ENCODE results near the gene WDR20.
"Not testable (repeated sequence)": the region's sequence is repeated elsewhere in the genome, so short reads cannot be mapped to it uniquely, and the experiment has no call there.

Gene WDR20

DNA sequence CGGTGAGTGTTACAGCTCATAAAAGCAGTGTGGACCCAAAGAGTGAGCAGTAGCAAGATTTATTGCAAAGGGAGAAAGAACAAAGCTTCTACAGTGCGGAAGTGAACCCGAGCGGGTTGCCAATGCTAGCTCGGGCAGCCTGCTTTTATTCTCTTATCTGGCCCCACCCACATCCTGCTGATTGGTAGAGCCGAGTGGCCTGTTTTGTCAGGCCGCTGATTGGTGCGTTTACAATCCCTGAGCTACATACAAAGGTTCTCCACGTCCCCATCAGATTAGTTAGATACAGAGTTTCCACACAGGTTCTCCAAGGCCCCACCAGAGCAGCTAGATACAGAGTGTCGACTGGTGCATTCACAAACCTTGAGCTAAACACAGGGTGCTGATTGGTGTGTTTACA lies 5.0 kb upstream of the WDR20 start:
- DNase-seq = not testable (repeated sequence)

DNA sequence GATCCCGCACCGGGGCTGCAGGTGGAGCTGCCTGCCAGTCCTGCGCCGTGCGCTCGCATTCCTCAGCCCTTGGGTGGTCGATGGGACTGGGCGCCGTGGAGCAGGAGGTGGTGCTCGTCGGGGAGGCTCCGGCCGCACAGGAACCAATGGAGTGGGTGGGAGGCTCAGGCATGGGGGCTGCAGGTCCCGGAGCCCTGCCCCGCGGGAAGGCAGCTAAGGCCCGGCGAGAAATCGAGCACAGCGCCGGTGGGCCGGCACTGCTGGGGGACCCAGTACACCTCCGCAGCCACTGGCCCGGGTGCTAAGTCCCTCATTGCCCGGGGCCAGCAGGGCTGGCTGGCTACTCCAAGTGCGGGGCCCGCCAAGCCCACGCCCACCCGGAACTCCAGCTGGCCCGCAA lies 4.2 kb upstream of the WDR20 start:
- not testable (repeated sequence) for DNase-seq

DNA sequence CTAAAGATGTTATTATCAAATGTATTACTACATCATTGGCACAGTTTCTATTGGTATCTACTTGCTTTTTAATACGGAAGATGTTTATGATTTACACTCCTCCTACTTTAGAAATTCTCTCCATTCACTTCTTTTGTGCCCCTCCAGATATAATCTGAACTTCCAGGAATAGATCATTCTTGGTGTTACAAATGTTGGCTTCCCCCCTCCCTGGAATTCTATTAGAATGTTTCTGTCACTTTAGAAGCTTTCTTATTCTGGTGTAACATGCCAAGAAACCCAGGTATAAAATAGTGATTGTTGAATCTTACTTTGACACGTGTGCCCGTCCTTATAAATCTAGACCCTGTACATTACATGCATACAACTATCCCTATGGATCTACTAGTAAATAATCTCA lies 1.2 kb upstream of the WDR20 start:
- no peak for DNase-seq

DNA sequence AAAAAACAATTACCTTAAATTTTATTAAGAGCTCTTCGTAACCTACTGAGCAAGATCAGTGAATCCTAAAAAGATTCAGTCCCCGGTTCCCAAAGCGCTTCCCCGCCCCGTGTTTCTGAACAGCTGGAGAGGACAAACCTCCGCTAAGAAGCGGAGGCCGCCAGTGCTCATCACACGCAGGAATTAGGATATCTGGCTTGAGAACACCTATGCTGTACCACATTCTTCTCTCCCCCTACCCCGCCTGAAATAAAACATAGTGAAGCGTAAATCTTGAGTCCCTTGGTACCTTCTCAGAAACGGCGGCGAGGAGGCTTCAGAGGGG lies 774 bp upstream of the WDR20 start:
- DNase-seq = no peak

DNA sequence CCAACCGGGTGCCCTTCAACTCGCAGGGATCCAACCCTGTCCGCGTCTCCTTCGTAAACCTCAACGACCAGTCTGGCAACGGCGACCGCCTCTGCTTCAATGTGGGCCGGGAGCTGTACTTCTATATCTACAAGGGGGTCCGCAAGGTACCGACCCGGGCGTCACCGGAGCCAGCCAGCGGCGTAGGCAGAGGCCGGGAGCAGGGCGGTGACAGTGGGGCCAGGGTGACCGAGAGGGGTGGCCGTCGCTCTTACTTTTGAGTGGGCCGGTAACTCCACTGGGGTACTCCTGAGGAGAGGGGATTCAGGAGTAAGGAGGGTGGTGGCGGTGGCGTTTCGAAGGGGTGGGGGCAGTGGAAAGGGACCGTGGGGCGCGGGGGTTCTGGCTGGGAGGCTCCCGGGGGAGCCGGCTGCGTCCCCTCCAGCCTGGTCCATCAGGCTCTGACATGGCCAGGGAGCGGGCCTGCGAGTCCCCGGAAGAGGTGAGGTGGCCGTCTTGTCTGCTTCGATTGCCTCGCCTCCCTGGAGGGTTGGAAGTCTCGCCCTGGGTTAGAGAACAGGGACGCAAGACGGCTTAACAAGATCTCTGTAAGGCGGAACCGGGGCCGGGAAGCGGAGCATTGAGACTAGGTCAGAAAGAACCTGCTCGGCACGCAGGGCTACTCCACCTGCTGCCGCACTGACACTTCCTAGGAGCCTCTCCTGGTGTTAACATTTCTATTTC lies 491 bp downstream of the WDR20 start:
- DNase-seq = peak; percentile 3

DNA sequence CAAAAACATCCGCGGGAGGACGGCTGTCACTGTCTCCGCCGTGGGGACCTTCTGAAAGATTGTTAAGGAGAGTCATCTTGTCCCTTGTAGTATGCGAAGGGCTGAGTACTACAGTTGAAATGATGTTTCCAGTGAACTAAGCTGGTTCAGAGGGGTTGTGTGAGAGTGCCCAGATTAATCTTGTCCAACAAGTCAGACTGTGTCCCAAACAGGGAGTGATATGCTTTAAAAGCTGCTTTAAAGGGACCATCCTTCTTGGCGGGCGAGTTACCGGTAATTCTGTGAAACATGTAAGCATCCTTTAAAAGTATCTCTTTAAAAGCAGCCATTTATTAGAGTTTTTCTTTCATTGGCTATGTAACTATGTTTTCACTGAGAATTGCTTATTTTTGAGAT lies 1.1 kb downstream of the WDR20 start:
- DNase-seq = no peak

DNA sequence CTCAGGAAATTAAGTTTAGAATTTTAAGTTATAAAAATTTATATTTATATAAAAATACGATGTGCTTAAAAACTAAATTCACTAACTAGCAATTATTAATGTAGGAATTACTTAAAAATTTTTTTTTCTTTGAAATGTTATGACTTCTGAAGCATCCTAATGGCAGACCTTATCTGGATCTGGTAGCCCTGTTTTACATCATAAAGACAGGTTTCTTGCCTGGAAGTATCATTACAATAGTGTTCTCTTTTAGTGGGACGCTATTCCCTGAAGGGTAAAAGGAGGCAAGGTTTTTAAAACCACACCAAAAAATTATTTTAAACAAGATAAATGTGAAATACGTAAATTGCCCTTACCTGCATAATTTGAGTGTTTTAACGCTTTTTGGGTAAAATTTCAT lies 2.1 kb downstream of the WDR20 start:
- no peak for DNase-seq

DNA sequence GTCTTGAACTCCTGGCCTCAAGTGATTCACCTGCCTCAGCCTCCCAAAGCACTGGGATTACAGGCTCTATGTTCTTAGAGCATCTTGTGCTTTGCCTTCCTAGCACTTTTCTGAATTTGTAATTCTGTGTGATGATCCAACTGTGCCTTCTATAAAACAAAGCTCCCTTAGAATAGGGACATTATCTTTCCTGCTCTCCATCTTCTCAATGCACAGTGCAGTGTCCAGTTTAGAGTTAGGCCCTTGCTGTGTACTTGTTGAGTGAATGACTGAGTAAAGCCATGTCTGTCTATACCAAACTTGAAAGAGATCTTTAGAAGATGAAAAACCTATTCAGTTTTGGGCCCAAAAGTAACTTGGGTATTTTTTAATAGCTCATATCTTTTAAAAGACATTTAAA lies 5.2 kb downstream of the WDR20 start:
- DNase-seq = no peak

DNA sequence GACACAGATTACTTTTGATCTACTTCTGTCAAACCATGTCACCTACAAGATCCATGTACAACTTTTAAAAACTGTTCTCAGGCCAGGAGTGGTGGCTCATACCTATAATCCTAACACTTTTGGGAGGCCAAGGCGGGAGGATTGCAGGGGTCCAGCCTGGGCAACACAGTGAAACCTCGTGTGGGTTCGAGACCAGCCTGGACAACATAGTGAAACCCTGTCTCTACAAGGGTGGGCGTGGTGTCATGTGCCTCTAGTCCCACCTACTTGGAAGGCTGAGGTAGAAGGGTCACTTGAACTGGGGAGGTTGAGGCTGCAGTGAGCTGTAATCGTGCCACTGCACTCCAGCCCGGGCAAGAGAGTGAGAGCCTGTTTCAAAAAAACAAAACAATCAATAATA lies 5.7 kb downstream of the WDR20 start:
- DNase-seq = no peak

DNA sequence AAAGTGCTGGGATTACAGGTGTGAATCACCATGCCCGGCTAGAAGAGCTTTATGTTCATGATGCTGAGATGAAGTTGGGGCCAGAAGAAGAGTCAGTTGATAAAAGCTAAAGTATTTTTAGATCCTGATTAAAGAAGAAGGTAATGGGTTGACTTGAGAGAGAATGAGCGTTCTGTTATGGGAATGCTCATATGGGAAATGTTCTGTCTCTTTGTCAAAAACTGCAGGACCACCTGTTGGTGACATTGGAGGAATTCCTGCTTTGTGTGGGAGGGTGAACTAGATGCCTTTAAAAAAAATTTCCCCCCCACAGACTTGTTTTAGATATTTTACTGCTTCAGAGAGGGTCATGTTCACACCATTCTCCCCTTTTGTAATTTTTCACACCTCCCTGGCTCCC lies 6.7 kb downstream of the WDR20 start:
- DNase-seq = no peak

DNA sequence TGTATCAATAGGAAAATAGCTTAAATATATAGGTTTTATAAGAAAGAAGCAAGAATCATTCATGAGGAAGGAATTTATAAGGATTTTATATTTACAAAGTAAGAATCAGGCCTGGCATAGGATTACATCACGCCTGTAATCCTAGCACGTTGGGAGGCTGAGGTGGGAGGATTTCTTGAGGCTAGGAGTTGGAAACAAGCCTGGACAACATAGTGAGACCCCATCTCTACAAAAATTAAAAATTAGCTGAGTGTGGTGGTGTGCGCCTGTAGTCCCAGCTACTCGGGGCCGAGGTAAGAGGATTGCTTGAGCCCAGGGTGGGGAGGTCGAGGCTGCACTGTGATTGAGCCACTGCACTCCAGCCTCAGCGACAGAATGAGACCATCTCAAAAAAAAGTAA lies 10.4 kb downstream of the WDR20 start:
- DNase-seq = no peak

DNA sequence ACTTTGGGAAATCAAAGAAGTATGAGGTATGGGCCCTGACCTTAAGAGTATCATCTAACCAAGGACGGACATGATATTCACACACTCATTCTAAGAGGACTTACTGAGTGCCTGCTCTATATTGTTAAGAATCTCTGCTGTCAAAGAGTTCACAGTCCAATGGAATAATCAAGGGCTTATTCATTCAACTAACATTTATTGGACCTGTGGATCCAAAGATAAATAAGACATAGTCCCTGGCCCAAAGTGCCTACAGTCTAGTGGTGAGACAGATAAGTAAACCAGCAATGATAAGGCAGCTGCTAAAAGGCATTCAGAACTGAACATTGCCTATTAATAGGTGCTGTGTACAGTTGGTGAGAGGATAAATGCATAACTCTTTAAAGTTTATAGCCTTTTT lies 11.0 kb downstream of the WDR20 start:
- DNase-seq = no peak

DNA sequence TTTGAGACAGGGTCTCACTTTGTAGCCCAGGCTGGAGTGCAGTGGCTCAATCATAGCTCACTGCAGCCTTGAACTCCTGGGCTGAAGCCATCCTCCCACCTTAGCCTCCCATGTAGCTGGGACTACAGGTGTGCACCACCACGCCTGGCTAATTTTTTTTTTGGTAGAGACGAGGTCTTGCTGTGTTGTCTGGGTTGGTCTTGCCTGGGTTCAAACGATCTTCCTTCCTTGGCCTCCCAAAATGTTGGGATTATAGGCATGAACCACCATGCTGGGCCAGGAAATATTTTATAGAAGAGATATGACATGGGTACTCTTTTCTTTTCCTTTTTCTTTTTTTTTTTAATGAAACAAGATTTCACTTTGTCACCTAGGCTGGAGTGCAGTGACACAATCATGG lies 11.7 kb downstream of the WDR20 start:
- DNase-seq = not testable (repeated sequence)

DNA sequence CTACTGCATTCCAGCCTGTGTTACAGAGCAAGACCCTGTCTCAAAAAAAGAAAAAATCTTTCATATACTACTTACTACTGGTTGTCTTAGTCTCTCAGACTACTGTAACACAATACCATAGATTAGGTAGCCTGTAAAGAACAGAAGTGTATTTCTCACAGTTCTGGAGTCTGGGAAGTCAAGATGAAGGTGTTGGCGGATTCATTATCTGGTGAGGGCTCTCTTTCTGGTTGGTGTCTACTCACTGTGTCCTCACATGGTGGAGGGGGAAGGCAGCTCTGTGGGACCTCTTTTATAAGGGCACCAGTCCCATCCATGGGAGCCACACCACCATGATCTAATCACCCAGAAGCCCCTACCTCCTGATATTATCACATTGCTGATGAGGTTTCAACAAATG lies 14.4 kb downstream of the WDR20 start:
- no peak for DNase-seq

DNA sequence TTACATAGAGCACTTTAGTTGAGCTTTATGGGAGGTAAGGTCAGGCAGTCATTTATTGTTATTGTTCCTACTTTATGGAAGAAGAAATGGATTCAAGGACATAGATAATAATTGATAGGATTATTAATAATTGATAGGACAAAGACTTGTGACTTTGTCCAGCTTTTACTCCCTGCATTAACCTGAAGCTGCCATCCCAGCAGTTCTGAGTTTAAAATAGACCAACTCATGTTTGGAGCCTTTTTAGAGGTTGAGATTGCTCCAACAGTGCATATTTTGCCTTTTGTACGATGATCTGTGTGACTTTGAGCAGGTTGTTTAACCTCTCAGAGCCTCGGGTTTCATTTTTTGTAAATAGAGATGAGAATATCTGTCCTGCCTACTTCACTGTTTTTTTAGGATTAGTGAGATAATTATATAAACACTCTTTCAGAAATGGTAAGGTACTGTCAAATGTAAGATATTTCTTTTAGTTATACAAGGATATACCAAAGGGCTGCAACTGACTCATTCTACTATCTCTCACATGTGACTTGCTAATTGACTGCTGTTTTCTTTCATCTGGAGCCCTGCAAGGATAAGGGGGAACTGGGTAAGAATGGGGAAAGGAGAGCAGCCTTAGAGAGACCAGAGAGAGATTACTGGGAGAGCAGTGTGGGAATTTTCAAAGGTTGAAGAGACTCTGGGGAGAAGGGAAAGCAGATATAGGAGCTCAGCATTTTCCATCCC lies 15.3 kb downstream of the WDR20 start:
- no peak for DNase-seq

DNA sequence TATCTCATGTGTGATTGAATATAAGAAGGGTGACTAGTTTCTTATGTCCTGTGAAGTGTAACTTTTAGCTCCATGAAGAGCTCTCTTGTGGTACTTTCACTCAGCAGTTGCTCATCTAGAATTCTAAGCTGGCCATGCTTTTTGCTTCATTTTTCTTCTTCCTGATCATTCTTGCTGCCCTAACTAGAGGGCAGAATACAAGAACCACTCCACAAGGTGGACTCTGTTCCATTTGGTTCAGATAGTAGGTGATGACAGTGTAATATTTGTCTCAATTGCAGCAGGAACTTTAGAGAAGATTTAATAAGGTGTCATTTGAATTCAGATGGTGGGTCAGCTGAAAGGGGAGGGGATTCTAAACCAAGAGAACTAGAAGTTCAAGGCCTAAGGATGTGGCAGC lies 17.6 kb downstream of the WDR20 start:
- DNase-seq = no peak

DNA sequence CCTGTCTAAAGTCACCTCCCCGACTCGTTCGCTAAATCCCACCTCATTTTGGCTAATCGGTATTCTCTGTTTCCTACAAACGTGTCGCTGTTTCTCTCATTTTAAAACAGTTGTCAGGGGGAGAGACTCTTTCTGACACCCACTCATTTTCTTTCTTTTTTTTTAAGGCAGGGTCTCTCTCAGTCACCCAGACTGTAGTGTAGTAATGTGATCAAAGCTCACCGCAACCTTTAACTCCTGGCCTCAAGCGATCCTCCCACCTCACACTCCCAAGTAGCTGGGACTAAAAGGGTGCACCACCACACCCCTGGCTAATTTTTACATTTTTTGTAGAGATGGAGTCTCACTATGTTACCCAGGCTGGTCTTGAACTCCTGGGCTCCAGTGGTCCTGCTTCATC lies 19.1 kb downstream of the WDR20 start:
- no peak for DNase-seq

DNA sequence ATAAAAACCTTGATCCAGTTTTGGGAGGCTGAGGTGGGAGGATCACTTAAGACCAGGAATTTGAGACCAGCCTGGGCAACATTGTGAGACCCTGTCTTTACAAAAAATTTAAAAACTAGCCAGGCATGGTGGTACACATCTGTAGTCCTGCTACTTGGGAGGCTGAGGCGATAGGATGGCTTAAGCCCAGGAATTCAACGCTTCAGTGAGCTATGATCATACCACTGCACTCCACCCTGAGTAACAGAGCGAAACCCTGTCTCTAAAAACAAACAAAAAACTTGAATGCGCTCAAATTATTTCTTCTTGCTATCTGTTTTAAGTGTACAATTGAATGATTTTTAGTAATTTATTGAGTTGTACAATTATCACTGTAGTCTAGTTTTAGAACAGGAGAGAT lies 20.1 kb downstream of the WDR20 start:
- no peak for DNase-seq

DNA sequence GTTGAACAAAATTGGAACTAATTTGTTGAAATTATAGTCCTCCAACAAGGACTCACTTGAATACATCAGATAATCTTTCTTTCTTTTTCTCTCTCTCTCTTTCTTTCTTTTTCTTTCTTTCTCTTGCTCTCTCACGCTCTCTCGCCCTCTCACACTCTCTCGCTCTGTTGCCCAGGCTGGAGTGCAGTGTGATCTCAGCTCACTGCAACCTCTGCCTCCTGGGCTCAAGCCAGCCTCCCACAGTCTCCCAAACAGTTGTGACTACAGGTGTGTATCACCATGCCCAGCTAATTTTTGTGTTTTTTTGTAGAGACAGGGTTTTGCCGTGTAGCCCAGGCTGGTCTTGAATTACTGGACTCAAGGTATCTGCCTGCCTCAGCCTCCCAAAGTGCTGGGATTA lies 22.8 kb downstream of the WDR20 start:
- DNase-seq = no peak

DNA sequence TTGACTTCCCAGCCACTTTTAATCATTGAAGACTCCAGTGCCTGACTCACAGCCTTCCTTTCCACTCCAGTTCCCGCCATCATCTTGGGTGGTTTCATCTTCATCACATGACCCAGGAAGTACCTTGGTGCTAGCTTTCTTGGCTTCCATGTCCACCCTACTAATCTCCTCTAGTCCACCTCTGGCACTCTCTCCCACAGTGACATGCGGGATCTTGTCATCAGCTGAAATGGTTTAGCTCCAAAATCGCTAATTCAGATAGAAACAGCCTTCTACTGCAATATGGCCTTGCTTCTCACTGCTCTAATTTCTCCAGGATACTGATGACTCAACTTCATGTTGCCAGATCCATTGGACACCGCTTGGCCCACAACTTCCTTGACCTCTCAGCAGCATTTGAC lies 24.5 kb downstream of the WDR20 start:
- no peak for DNase-seq

DNA sequence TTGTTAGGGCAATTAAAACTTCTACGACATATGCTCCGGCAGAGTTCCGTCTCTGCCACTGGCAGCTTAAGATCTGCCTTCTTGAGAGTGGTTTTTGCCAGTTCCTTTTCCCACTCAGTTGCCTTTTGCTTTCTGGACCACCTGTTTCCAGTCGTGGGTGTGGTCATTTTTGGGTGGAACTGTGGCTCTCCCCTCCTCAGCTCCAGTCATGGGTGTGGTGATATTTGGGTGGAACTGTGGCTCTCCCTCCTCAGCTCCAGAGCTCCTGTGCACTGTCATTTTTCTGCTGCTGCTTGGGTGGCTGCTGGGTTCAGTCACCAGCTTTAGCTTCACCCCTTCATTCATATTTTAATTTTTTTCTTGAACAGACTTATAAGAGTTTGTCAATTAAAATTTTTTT lies 25.3 kb downstream of the WDR20 start:
- no peak for DNase-seq

DNA sequence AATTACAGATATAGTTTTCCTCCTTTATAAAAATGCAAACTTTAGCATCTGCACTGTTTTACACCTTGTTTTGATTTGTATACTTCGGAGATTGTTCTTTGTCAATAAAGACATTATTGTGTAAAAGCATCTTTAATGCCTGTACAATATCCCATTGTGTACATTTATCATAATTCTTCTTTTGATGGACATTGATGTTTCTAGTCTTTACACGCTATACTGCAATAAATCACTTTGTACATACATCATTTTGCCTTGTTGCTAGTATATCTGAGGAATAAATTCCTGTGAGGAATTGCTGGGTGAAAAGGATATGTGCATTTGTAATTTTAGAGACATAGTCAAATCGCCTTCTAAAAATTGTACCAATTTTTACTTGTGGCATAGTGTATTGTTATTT lies 30.4 kb downstream of the WDR20 start:
- DNase-seq = no peak

DNA sequence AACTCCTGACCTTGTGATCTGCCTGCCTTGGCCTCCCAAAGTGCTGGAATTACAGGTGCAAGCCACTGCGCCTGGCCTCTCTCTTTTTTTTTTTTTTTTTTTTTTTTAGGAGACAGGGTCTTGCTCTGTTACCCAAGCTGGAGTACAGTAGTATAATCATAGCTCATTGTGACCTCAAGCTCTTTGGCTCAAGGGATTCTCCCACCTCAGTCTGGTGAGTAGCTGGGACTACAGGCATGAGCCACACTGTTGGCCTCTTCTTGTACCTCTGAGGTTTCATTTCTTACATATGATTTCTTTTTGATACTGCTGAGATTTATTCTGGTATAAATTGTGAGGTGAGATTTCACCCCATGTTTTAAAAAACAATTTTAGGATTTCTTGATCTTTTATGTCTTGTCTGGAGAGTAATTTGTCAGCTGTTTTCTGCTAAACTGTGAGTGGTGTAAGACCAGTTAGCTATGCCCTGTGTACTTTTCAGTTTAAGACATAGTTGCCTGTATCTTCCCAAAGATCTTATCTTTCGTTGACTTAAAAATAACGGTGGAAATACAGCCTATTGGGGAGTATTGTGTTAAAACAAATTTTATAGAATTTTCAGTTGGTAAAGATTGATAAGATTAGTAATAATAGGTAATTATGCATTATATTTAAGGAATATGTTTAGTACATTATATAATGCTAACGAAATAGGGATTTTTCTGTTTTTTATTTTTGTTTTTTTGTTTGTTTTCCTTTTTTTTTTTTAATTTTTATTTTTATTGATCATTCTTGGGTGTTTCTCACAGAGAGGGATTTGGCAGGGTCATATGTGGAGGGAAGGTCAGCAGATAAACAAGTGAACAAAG lies 31.7 kb downstream of the WDR20 start:
- DNase-seq = no peak

DNA sequence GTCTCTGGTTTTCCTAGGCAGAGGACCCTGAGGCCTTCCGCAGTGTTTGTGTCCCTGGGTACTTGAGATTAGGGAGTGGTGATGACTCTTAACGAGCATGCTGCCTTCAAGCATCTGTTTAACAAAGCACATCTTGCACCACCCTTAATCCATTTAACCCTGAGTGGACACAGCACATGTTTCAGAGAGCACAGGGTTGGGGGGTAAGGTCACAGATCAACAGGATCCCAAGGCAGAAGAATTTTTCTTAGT lies 32.2 kb downstream of the WDR20 start:
- DNase-seq = not testable (repeated sequence)
